ES-I3 (cell line): ENCODE results near the gene SNRNP48.

Experiments used
- H3K36me3 ChIP-seq: 2 replicates; pipeline ENCODE4 v1.6.1; 2013; ENCODE audit warnings: mild to moderate bottlenecking, low read length, control low read depth, moderate library complexity; ENCODE audit not compliant: insufficient read depth
- H3K4me1 ChIP-seq: 2 replicates; pipeline ENCODE4 v1.6.1; 2013; ENCODE audit warnings: mild to moderate bottlenecking, control low read depth, low read length; ENCODE audit not compliant: insufficient read depth
- H3K9ac ChIP-seq: 2 replicates; pipeline ENCODE4 v1.6.1; 2013; ENCODE audit warnings: low read depth, mild to moderate bottlenecking, low read length, moderate library complexity
- H3K9me3 ChIP-seq: 2 replicates; pipeline ENCODE4 v1.6.1; 2013; ENCODE audit warnings: mild to moderate bottlenecking, low read length, moderate library complexity; ENCODE audit not compliant: control insufficient read depth, insufficient read depth

Gene SNRNP48

GRCh38 chr6:7550433-7550801, 39.6 kb upstream of the SNRNP48 start:
- Histone ChIP-seq H3K4me1 (peaks cover 19% of the 10 kb centered on the region; the same call in 1 of the 2 replicates), H3K9me3 (no peaks in the 10 kb centered on the region), H3K9ac (no peak overlapping the region), H3K36me3 (no peaks in the 10 kb centered on the region)

- H3K9me3 ChIP-seq: no peaks in the 10 kb centered on the region
- no peaks in the 10 kb centered on the region; the same call in 1 of the 2 replicates for H3K4me1 ChIP-seq
- H3K9ac ChIP-seq: no peak overlapping the region
- H3K36me3 ChIP-seq: peaks cover 14% of the 10 kb centered on the region; the same call in 1 of the 2 replicates
Measured at GRCh38 chr6:7554533-7555275, 35.3 kb upstream of the SNRNP48 start.

GRCh38 chr6:7555671-7556070, 34.3 kb upstream of the SNRNP48 start:
- no peak overlapping the region for H3K9ac ChIP-seq
- H3K9me3 ChIP-seq: no peaks in the 10 kb centered on the region
- no peaks in the 10 kb centered on the region; the same call in 1 of the 2 replicates for H3K4me1 ChIP-seq
- H3K36me3 ChIP-seq: peaks cover 14% of the 10 kb centered on the region; the same call in 1 of the 2 replicates

- no peaks in the 10 kb centered on the region; the same call in 1 of the 2 replicates for H3K4me1 ChIP-seq
- peaks cover 21% of the 10 kb centered on the region for H3K36me3 ChIP-seq
- no peaks in the 10 kb centered on the region for H3K9me3 ChIP-seq
- H3K9ac ChIP-seq: no peak overlapping the region
Measured at GRCh38 chr6:7556394-7557106, 33.4 kb upstream of the SNRNP48 start.

- Histone ChIP-seq H3K9me3 (no peaks in the 10 kb centered on the region), H3K36me3 (peaks cover 24% of the 10 kb centered on the region), H3K9ac (no peak overlapping the region), H3K4me1 (no peaks in the 10 kb centered on the region)
Measured at GRCh38 chr6:7557652-7558051, 32.3 kb upstream of the SNRNP48 start.

GRCh38 chr6:7558781-7559180, 31.2 kb upstream of the SNRNP48 start:
- no peak overlapping the region for H3K9ac ChIP-seq

GRCh38 chr6:7559196-7559595, 30.8 kb upstream of the SNRNP48 start:
- no peaks in the 10 kb centered on the region for H3K4me1 ChIP-seq
- no peak overlapping the region for H3K9ac ChIP-seq
- peaks cover 28% of the 10 kb centered on the region for H3K36me3 ChIP-seq
- H3K9me3 ChIP-seq: no peaks in the 10 kb centered on the region

More at GRCh38 chr6:7558781-7559180, 31.2 kb upstream of the SNRNP48 start:
- no peaks in the 10 kb centered on the region for H3K4me1 ChIP-seq
- H3K9me3 ChIP-seq: no peaks in the 10 kb centered on the region
- H3K36me3 ChIP-seq: peaks cover 28% of the 10 kb centered on the region

GRCh38 chr6:7559651-7560385, 30.2 kb upstream of the SNRNP48 start:
- H3K9ac ChIP-seq: no peak overlapping the region
- H3K9me3 ChIP-seq: no peaks in the 10 kb centered on the region
- no peaks in the 10 kb centered on the region for H3K4me1 ChIP-seq
- peaks cover 28% of the 10 kb centered on the region for H3K36me3 ChIP-seq

GRCh38 chr6:7561153-7561964, 28.6 kb upstream of the SNRNP48 start:
- Histone ChIP-seq H3K36me3 (peaks cover 28% of the 10 kb centered on the region), H3K9ac (no peak overlapping the region)

GRCh38 chr6:7562769-7563168, 27.2 kb upstream of the SNRNP48 start:
- Histone ChIP-seq H3K9ac (no peak overlapping the region), H3K9me3 (no peaks in the 10 kb centered on the region), H3K4me1 (no peaks in the 10 kb centered on the region), H3K36me3 (peaks cover 35% of the 10 kb centered on the region)

More at GRCh38 chr6:7561153-7561964, 28.6 kb upstream of the SNRNP48 start:
- Histone ChIP-seq H3K9me3 (no peaks in the 10 kb centered on the region), H3K4me1 (no peaks in the 10 kb centered on the region)

GRCh38 chr6:7566107-7566506, 23.9 kb upstream of the SNRNP48 start:
- Histone ChIP-seq H3K9ac (no peak overlapping the region), H3K4me1 (no peaks in the 10 kb centered on the region), H3K9me3 (no peaks in the 10 kb centered on the region), H3K36me3 (peaks cover 38% of the 10 kb centered on the region)

GRCh38 chr6:7566617-7567173, 23.3 kb upstream of the SNRNP48 start:
- Histone ChIP-seq H3K9me3 (no peaks in the 10 kb centered on the region), H3K36me3 (peaks cover 37% of the 10 kb centered on the region), H3K4me1 (no peaks in the 10 kb centered on the region), H3K9ac (no peak overlapping the region)

- H3K4me1 ChIP-seq: no peaks in the 10 kb centered on the region
- peaks cover 38% of the 10 kb centered on the region for H3K36me3 ChIP-seq
- H3K9me3 ChIP-seq: no peaks in the 10 kb centered on the region
- no peak overlapping the region for H3K9ac ChIP-seq
Measured at GRCh38 chr6:7568021-7568420, 22.0 kb upstream of the SNRNP48 start.
